ENCODE measurements around the gene ATXN7L2.

The ATXN7L2 gene

GRCh38 chr1:109497449-109498160 lies 13.9 kb downstream of the ATXN7L2 start:
- no peak for DNase-seq (ENCODE audit: low read depth)

- DNase-seq (ENCODE audit: low read depth): no peak
Observed at GRCh38 chr1:109498161-109498801, 14.6 kb downstream of the ATXN7L2 start.

DNA sequence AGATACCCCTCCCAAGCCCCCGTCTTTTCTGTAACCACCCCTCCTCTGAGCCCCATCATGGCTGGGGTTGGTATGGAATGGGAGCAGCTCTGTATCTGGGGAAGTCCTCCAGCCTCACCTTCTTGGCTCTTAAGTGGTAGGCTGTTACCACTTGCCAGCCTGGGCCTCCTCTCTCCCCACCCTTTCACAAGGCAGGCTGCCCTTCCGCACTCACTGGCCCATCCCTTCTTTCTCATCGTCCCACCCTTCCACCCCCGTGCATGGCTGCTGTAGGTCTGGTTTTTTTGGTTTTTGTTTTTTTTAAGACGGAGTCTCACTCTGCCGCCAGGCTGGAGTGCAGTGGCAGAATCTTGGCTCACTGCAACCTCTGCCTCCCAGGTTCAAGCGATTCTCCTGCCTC lies 15.4 kb downstream of the ATXN7L2 start:
- DNase-seq (ENCODE audit: low read depth): no peak

- no peak for DNase-seq (ENCODE audit: low read depth)
Observed at GRCh38 chr1:109499661-109500536, 16.2 kb downstream of the ATXN7L2 start.

DNA sequence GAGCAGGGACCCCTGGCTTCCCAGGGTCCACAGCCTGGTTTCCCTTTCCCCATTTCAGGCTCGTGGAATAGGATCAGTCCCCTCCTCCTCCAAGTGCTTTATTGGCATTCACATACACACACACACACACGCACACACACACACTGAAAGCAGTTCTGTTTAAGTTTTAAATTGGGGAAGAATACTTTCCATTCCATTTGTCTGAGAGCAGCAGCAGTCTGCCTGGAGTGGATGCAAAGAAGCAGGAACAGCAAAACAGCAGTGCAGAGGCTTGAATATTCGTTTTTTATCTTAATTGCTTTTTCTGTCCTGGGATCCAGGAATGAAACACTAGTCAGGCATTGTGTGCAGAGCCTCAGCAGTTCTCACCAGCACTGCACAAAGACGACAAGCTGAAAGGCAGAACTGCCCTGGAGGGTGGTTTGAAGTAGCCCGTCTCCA lies 17.3 kb downstream of the ATXN7L2 start:
- no peak for DNase-seq (ENCODE audit: low read depth)

GRCh38 chr1:109501644-109502363 lies 18.1 kb downstream of the ATXN7L2 start:
- DNase-seq (ENCODE audit: low read depth): no peak

DNA sequence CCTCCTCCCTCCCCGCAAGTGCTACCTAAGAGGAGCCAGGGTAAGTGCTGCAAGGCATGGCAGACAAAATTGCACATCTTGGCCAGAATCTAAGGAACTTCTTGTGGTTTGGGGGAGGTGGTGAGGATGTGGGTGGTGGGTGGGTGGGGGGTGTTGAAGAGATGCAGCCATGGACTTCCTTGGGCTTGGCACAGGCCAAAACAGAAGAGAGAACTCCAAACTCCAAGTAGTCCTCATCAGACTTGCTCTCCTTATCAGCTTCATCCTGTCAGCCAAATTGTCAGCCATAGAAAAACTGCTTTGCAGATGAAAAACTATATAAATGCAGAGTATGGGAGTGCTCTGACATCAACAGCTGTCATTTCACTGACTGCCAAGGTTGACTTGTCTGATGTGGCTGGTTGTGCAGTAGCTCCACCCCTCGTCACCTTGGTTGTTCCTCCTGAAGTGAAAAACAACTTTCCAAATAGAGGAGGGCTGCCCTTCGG lies 18.7 kb downstream of the ATXN7L2 start:
- no peak for DNase-seq (ENCODE audit: low read depth)

DNA sequence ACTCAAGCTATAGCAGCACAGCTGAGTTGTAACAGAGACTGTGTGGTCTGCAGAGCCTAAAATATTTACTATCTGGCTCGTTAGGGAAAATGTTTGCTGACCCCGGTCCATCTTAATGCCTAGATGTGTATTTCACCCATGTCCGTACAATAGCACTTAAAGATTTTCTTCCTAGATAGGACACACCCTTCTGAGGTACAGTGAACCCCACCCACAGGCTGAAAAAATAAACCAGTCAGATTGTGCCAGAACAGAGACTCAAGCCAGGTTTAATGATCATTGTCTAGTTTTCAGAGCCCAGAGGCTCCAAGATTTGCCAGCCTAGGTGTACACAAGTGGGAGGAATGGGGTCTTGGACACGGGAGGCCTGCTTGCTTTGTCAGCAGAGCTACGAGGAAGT lies 20.2 kb downstream of the ATXN7L2 start:
- no peak for DNase-seq (ENCODE audit: low read depth)

DNA sequence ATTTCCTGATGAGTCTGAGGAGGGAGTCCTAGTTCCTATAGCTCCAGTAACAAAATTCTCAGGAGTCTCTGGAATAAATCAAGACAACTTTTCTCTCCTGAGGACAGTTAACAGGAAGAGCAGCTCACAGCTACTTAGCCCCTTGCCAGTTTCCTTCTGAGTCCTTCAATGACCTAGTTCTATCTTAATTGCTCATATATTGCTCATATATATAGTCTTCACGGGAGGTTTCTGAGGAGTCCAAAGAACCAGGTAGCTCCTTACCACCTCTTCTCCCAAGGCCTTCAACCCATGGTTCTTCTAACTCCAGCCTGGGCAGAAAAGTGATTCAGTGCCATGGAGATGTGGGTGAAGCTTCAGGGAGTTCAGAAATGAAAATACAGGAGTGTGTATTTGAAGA lies 21.3 kb downstream of the ATXN7L2 start:
- DNase-seq (ENCODE audit: low read depth): no peak

DNA sequence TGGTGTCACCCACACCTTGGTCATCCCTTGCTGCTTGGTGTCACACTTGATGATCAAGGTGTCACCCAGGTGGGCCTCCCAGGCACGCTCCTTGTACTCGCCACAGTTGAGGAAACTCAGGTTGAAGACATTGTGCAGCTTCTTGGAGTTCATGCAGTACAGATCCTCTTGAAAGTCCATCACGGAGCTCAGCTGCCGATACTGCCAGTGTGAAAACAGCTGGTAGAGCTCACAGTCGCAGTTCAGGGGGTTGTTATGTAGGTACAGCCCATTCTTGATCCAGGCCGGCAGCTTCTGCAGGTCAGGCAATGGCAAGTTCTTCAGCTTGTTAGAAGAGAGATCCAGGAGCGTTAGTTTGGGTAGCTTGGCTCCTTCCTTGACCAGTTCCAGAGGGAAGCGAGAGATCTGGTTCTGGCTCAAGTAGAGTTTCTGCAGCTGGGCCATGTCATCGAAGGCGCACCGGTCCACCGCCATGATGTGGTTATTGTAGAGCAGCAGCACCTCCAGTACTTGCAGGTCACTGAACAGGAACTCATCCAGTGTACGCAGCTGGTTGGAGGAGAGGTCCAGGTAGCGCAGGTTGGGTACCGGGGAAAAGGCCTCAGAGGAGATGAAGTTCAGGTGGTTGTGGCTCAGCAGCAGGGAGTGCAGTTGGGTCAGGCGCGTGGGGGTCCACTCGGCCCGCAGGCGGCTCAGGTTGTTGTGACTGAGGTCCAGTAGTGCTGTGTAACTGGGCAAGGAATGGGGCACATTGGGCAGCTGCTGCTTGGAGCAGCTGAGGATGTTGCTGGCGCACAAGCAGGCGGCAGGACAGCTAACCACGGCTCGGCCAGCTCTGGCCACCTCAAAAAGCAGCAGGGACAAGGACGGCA lies 24.5 kb downstream of the ATXN7L2 start:
- DNase-seq (ENCODE audit: low read depth): no peak

DNA sequence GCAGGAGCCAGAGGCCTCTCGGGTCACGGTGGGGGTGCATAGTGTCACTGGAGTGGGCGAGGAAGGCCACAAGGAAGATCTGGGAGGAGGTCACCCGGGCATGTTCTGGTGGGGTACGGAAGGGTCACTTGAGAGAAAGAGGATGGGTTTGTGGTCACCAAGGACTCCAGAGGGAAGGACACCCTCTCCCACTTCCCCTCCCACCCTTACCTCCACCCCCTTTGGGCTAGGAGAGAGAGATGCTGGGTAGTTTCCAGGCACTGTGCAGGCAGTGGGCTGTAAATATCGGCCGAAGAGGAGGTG lies 25.1 kb downstream of the ATXN7L2 start:
- no peak for DNase-seq (ENCODE audit: low read depth)

- DNase-seq (ENCODE audit: low read depth): no peak
Observed at GRCh38 chr1:109509176-109510134, 25.8 kb downstream of the ATXN7L2 start, which contains the start of gene AMIGO1. TSS of gene AMIGO1 (minus strand) at chr1:109509727. CDS start at chr1:109508912, 815 bp downstream.

DNA sequence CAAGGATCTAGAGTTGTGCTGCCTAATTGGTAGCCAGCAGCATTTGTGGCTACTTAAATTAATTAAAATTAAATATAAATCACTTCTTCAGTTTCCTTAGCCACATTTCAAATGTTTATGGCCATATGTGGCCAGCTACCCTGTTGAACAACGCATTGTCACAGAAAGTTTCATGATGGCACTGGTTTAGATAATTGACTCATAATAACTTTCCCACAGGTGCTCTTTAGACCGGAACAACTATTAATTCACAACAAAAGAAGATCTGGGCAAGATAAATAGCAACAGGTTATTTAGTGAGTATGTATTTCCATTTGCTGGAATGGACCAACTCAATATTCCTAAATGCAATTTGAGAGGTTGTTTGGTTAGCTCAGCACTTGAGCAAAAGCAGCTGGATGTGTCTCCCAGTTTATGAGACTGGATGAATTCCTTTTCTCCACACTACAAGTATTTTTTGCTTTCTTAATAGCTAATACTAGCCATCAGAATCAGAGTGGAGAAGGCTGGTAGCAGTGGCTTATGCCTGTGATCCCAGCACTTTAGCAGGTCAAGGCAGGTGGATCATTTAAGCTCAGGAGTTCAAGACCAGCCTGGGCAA lies 29.5 kb downstream of the ATXN7L2 start:
- no peak for DNase-seq (ENCODE audit: low read depth)

GRCh38 chr1:109514846-109515245 lies 31.1 kb downstream of the ATXN7L2 start:
- DNase-seq (ENCODE audit: low read depth): no peak

DNA sequence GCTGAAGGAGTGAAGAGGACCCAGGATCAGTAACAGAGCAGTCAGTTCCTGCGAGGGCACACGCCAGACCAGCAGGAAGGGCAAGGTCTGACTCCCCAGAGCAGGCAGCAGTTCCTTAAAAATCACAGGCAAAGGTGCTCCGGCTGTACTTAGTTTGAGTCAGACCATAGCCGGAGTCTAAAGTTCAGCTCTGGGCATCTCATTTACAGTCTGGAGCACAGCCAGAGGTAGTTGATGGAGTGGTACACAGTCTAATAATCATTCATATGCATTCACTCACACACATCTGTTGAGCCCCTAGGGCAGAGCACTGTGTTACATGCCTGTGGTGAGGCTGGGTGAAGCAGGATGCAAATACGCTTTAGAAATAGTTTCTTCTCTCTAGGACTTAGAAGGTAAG lies 33.2 kb downstream of the ATXN7L2 start:
- no peak for DNase-seq (ENCODE audit: low read depth)

GRCh38 chr1:109517337-109517736 lies 33.6 kb downstream of the ATXN7L2 start:
- DNase-seq (ENCODE audit: low read depth): no peak

GRCh38 chr1:109521002-109521951 lies 37.6 kb downstream of the ATXN7L2 start:
- no peak for DNase-seq (ENCODE audit: low read depth)

DNA sequence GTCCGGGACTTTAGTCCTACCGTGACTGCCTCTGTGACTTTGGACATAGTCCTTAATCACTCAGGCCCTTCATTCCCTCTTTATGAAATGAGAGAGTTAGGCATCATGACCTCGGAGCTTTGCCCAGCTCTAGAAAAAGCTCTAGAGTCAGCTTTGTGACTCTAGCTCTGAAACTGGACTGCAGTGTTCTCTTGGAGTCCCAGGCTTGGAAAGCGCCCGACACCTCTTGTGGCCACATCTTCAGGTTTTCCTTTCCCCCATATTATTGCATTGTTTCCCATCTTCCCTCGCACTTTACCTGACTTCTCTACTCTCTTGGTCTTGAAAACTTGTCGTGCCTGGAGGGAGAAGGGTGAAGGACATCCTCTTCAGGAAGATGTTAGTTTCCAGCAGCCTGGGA lies 38.3 kb downstream of the ATXN7L2 start:
- no peak for DNase-seq (ENCODE audit: low read depth)

Measured in stimulated activated CD8-positive, alpha-beta memory T cell treated with anti-CD3 and anti-CD28 coated beads, Interleukin-7, amount 100 ng/mL, for 24 hours (primary cell).